Measurements from ENCODE around the gene SDCCAG8.

SDCCAG8 gene

DNA sequence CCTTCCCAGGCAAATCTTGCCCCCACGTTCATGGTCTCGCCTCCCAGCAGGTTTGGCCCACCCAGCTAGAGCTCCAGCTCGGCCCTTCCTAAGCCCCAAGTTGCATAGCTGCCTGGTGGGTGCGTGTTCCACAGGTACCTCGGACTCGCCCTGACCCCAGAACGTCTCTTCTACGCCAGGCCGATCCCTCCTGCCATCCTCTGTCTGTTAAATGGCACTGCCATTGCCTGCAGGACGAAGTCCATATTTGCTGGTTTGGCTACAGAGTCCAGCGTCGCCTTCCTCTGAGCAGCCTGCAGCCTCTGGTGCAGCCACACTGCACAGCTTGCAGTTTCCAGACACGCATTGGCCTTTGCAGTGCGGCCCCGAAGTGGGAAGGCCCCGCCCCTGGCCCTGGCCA is 228.1 kb downstream of the SDCCAG8 start:
- no peak for DNase-seq (ENCODE audit: extremely low read depth, low read depth)
- no peak overlapping the region for H3K4me3 ChIP-seq (replicated peaks; ENCODE audit: low read depth, low read length)
- TF ChIP-seq, protein P1, sequence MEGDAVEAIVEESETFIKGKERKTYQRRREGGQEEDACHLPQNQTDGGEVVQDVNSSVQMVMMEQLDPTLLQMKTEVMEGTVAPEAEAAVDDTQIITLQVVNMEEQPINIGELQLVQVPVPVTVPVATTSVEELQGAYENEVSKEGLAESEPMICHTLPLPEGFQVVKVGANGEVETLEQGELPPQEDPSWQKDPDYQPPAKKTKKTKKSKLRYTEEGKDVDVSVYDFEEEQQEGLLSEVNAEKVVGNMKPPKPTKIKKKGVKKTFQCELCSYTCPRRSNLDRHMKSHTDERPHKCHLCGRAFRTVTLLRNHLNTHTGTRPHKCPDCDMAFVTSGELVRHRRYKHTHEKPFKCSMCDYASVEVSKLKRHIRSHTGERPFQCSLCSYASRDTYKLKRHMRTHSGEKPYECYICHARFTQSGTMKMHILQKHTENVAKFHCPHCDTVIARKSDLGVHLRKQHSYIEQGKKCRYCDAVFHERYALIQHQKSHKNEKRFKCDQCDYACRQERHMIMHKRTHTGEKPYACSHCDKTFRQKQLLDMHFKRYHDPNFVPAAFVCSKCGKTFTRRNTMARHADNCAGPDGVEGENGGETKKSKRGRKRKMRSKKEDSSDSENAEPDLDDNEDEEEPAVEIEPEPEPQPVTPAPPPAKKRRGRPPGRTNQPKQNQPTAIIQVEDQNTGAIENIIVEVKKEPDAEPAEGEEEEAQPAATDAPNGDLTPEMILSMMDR (IDR thresholded peaks at IDR 0.05; ENCODE audit: low read depth, low read length, missing control alignments) = no peak

DNA sequence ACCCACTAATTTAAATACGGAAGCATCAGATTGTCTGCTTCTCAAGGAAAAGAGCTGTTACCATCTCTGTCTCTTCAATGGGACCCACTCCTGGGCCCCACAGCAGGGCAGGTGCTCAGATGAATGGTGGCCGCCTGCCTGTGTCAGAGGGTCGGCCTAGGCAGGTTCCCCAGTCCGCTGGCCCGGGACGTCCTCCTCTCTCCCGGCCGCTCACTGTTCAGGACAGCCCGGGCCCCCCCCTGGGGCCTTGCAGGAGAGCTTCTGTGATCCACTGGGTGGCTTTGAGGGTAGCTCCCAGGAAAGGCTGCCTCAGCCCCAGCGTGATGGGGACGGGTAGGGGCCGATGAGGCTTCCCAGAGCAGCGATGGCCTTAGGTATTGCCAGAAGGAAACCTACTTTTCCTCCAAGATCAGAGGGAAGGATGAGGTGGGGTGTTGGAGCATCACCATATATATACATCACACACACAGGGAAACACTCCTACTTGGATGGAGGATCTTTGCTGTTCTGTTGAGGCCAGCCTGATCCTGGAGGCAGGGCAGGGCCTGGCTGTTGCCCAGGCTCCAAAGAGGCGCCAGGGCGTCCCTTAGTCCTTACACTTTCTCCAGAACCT is 231.3 kb downstream of the SDCCAG8 start:
- no peak overlapping the region for H3K4me3 ChIP-seq (replicated peaks; ENCODE audit: low read depth, low read length)
- TF ChIP-seq, protein P1 (IDR thresholded peaks at IDR 0.05; ENCODE audit: low read depth, low read length, missing control alignments) = no peak
- DNase-seq (ENCODE audit: extremely low read depth, low read depth) = no peak

- no peak for DNase-seq (ENCODE audit: extremely low read depth, low read depth)
- H3K4me3 ChIP-seq (replicated peaks; ENCODE audit: low read depth, low read length) = peak overlapping the region; percentile 30
- TF ChIP-seq, protein P1 (IDR thresholded peaks at IDR 0.05; ENCODE audit: low read depth, low read length, missing control alignments) = no peak
These were observed 231.9 kb downstream of the SDCCAG8 start for GRCh38 chr1:243487649-243488227.

GRCh38 chr1:243488459-243489157 is 232.8 kb downstream of the SDCCAG8 start:
- TF ChIP-seq, protein P1 (IDR thresholded peaks at IDR 0.05; ENCODE audit: low read depth, low read length, missing control alignments) = no peak
- DNase-seq (ENCODE audit: extremely low read depth, low read depth) = no peak
- no peak overlapping the region; the same call in 1 of the 2 replicates for H3K4me3 ChIP-seq (replicated peaks; ENCODE audit: low read depth, low read length)

- TF ChIP-seq, protein P1 (IDR thresholded peaks at IDR 0.05; ENCODE audit: low read depth, low read length, missing control alignments) = no peak
- DNase-seq (ENCODE audit: extremely low read depth, low read depth) = no peak
- no peak overlapping the region for H3K4me3 ChIP-seq (replicated peaks; ENCODE audit: low read depth, low read length)
These were observed 233.3 kb downstream of the SDCCAG8 start for GRCh38 chr1:243489158-243489527.

DNA sequence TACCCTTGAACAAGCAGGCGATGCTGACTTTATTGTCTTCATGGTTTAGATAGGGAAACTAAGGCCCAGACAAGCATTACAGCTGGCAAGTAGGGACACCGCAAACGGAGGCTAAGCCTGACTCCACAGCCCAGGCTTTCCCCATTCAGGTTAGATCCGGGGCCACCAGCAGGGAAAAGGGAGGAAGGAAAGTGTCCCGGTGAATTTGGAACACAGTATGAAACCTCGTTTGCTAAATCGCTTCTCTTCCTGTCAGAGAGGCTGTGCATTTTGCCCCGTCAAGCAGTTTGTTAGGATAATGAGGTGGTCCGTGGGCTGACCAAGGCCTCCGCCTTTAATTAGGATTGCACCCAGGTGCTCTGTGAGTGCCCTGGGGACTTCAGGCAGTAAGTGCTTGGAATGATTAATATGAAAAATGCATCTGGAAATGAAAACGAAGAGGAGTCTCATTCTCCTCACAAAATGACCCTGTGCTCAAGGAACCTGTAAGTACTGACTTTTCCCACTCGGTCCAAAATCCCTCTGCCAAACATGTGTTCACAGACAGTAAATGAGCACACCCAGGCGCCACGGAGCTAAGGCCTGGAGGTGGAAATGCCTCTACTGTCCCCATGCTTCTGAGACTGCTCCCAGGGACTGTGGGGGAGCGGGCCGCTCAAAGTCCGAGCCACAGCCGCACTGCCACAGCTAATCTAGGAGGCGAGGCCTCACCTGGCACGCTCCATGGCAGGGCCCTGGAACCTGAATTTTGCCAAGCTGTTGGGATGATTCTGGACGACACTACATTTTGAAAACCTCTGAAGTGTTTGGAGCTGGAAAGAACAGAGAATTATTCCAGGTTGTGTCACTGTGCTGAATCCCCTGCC is 234.1 kb downstream of the SDCCAG8 start:
- no peak for DNase-seq (ENCODE audit: extremely low read depth, low read depth)
- no peak overlapping the region for H3K4me3 ChIP-seq (replicated peaks; ENCODE audit: low read depth, low read length)
- TF ChIP-seq, protein P1 (IDR thresholded peaks at IDR 0.05; ENCODE audit: low read depth, low read length, missing control alignments) = no peak

Measured in HFF-Myc (cell line).